Left forelimb (tissue), 1 donor: ENCODE measurements around the gene LY9.
"Not testable (repeated sequence)": the region's sequence is repeated elsewhere in the genome, so short reads cannot be mapped to it uniquely, and the experiment has no call there.

Experiments
- DNase-seq: peaks from one replicate; pipeline ENCODE4 v3.0.0-alpha.2; 2018; ENCODE audit warnings: low spot score

LY9 gene

GRCh38 chr1:160865337-160865736 lies 69.4 kb downstream of the LY9 start:
- DNase-seq, result no peak

DNA sequence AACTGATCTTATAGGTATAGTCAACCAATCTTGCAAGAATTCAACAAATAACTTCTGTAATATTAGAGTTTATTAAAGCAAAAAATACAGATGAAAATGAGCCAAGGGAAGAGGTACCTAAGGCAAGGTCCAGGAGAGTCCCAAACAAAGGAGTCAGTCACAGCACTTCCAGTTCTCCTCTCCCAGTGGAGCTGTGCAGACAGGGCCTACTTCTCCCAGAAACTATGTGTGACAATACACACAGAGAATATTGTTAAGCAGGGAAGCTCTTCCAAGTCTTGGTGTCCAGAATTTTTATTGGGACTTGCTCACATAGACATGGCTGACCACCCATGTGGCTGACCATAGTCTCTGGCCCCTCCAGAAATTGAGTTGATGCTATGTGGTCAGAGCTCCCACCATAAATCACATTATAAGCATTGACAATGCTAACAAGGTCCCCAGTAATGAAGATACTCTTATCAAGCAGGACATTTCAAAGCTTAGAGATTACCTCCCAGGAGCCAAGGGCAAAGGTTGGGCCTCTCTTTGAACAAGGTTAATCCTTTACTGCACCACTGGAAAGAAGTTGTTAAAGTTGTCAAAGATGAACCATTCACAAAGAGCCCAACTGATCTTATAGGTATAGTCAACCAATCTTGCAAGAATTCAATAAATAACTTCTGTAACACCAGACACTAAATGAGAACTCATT lies 70.2 kb downstream of the LY9 start:
- DNase-seq, result no peak

- no peak for DNase-seq
Observed at GRCh38 chr1:160866695-160867260, 70.8 kb downstream of the LY9 start.

GRCh38 chr1:160867651-160868050 lies 71.7 kb downstream of the LY9 start:
- not testable (repeated sequence) for DNase-seq

- DNase-seq, result no peak
Observed at GRCh38 chr1:160868141-160868540, 72.2 kb downstream of the LY9 start.

GRCh38 chr1:160874935-160875334 lies 79.0 kb downstream of the LY9 start:
- DNase-seq, result no peak

GRCh38 chr1:160875591-160875990 lies 79.6 kb downstream of the LY9 start:
- DNase-seq, result not testable (repeated sequence)

GRCh38 chr1:160876311-160876710 lies 80.3 kb downstream of the LY9 start:
- DNase-seq, result no peak

- no peak for DNase-seq
Observed at GRCh38 chr1:160877221-160877620, 81.2 kb downstream of the LY9 start.
